ENCODE results near the gene FBLN1.
"Not testable (repeated sequence)": the region's sequence is repeated elsewhere in the genome, so short reads cannot be mapped to it uniquely, and the experiment has no call there.

The FBLN1 gene

DNA sequence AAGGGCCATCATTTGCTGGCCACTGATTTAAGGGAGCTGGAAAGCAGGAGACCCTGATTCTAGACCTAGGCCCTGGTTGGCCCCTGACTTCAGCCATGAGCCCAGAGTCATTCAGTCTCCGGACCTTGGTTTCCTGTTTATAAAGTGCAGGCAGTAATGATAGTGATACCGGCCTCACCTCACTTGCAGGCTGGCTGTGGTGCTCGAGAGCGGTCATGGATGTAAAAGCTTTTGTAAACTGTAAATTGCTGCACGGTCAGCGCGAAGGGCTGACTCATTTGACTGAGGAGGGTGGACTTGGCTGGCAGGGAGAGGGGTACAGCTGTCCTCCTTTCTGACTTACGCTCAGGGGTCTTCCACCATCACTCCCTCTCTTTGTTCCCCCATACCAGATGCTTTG is 37.4 kb downstream of the FBLN1 start:
- Histone ChIP-seq H4K12ac (ENCODE audit: low read depth, low read length) (no peak overlapping the region), H3K79me2 (ENCODE audit: control insufficient read depth, insufficient read depth, low read length, poor library complexity) (no peaks in the 10 kb centered on the region), H3K9ac (ENCODE audit: low read length) (no peak overlapping the region), H2BK12ac (ENCODE audit: low read length) (no peak overlapping the region), H3K23ac (ENCODE audit: low read length) (no peak overlapping the region), H3K4me1 (ENCODE audit: control insufficient read depth in 1 of 2, insufficient read depth in 2 of 2, low read length in 2 of 2) (no peaks in the 10 kb centered on the region), H4K91ac (ENCODE audit: low read depth, low read length) (no peak overlapping the region), H3K18ac (ENCODE audit: low read length) (no peak overlapping the region), H3K27ac (ENCODE audit: low read depth, low read length) (no peak overlapping the region), H3K9me3 (ENCODE audit: insufficient read depth, low read depth, low read length) (peaks cover 2% of the 10 kb centered on the region), H3K4me3 (ENCODE audit: low read depth, low read length) (no peak overlapping the region), H3K79me1 (ENCODE audit: low read length) (peaks cover 2% of the 10 kb centered on the region), H2BK120ac (ENCODE audit: insufficient read depth, low read length, poor library complexity) (no peak overlapping the region), H3K4me2 (ENCODE audit: low read length) (no peak overlapping the region), H2BK5ac (ENCODE audit: low read depth, low read length, poor library complexity) (no peak overlapping the region), H2AFZ (ENCODE audit: insufficient read depth, low read length, poor library complexity) (no peak overlapping the region), H3K27me3 (ENCODE audit: insufficient read depth, low read length) (no peaks in the 10 kb centered on the region), H3K14ac (ENCODE audit: low read length) (no peak overlapping the region), H3K36me3 (ENCODE audit: control insufficient read depth in 1 of 2, insufficient read depth in 2 of 2, low read length in 2 of 2) (peaks cover 85 to 86% of the 10 kb centered on the region in 2 experiments), H3K4ac (ENCODE audit: low read depth, low read length) (no peak overlapping the region), H4K8ac (ENCODE audit: low read depth, low read length) (no peak overlapping the region), H2AK5ac (ENCODE audit: low read length) (no peak overlapping the region)
- DNase-seq = no peak
- WGBS (ENCODE audit: extremely low coverage, insufficient coverage, insufficient read length) = no CpG with 5 or more reads among the region's 8 CpGs

DNA sequence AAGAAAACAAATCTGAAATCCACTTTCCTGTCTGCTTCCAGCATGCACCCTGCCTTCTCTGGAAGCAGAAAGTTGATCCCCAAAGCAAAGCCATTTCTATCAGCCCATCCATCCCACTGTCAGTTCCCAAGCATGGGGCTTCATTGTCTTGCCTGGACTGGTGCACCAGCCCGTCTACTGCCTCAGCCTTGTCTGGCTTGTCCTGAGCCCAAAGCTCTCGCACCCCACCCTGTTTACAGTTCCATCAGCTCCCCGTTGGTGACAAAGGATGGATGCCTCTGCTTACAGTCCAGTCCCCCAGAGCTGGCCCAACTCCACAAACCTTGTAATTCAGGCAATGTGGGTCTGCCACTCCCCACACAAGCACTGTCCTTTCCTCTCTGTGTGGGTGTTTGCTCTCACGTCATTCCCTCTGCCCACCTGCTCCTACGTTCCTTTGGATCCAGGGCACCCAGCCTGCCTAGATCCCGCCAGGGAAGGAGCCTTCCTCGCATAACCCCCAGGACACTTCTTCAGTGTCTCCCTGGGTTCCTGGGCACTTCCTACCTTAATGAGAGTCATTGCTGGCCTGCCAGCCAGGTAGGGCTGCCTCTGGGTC is 38.8 kb downstream of the FBLN1 start:
- H3K4ac ChIP-seq (ENCODE audit: low read depth, low read length) = no peak overlapping the region
- H3K23ac ChIP-seq (ENCODE audit: low read length) = no peak overlapping the region
- no peak overlapping the region for H3K27ac ChIP-seq (ENCODE audit: low read depth, low read length)
- H3K14ac ChIP-seq (ENCODE audit: low read length) = no peak overlapping the region
- H3K79me1 ChIP-seq (ENCODE audit: low read length) = peaks cover 2% of the 10 kb centered on the region
- H2AK5ac ChIP-seq (ENCODE audit: low read length) = no peak overlapping the region
- H3K9ac ChIP-seq (ENCODE audit: low read length) = no peak overlapping the region
- H4K91ac ChIP-seq (ENCODE audit: low read depth, low read length) = no peak overlapping the region
- H3K9me3 ChIP-seq (ENCODE audit: insufficient read depth, low read depth, low read length) = peaks cover 2% of the 10 kb centered on the region
- no peak overlapping the region for H2BK5ac ChIP-seq (ENCODE audit: low read depth, low read length, poor library complexity)
- no peaks in the 10 kb centered on the region for H3K4me1 ChIP-seq (ENCODE audit: control insufficient read depth in 1 of 2, insufficient read depth in 2 of 2, low read length in 2 of 2)
- H3K4me2 ChIP-seq (ENCODE audit: low read length) = no peak overlapping the region
- WGBS (ENCODE audit: extremely low coverage, insufficient coverage, insufficient read length) = no CpG with 5 or more reads among the region's 7 CpGs
- no peak overlapping the region for H2AFZ ChIP-seq (ENCODE audit: insufficient read depth, low read length, poor library complexity)
- H4K12ac ChIP-seq (ENCODE audit: low read depth, low read length) = no peak overlapping the region
- H3K27me3 ChIP-seq (ENCODE audit: insufficient read depth, low read length) = no peaks in the 10 kb centered on the region
- no peak overlapping the region for H3K4me3 ChIP-seq (ENCODE audit: low read depth, low read length)
- no peak for DNase-seq
- H4K8ac ChIP-seq (ENCODE audit: low read depth, low read length) = no peak overlapping the region
- H2BK120ac ChIP-seq (ENCODE audit: insufficient read depth, low read length, poor library complexity) = no peak overlapping the region
- H3K79me2 ChIP-seq (ENCODE audit: control insufficient read depth, insufficient read depth, low read length, poor library complexity) = no peaks in the 10 kb centered on the region
- H2BK12ac ChIP-seq (ENCODE audit: low read length) = no peak overlapping the region
- peak overlapping the region; percentile 24 for H3K18ac ChIP-seq (ENCODE audit: low read length)
- peaks cover 87 to 89% of the 10 kb centered on the region in 2 experiments for H3K36me3 ChIP-seq (ENCODE audit: control insufficient read depth in 1 of 2, insufficient read depth in 2 of 2, low read length in 2 of 2)

DNA sequence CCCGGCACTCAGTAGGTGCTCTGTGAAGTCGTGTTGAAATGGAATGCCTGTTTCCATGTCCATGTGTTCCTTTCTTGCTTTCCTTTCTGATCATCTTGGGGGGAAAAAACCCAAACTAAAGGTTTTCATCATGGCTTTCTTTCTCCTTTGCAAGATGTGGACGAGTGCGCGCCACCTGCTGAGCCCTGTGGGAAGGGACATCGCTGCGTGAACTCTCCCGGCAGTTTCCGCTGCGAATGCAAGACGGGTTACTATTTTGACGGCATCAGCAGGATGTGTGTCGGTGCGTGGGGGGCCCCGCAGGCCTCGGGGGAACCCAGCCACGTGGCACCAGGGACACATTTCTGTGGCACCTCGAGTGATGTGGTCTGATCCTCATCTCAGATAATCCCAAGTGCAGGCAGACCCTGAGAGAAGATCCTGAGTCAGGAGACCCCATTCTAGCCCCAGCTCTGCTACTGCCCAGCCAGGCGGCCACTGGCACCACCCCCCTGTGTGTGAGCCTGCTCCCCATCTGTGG is 39.4 kb downstream of the FBLN1 start:
- Histone ChIP-seq H2AK5ac (ENCODE audit: low read length) (no peak overlapping the region), H3K27me3 (ENCODE audit: insufficient read depth, low read length) (no peaks in the 10 kb centered on the region), H3K27ac (ENCODE audit: low read depth, low read length) (no peak overlapping the region), H3K23ac (ENCODE audit: low read length) (no peak overlapping the region), H2BK120ac (ENCODE audit: insufficient read depth, low read length, poor library complexity) (no peak overlapping the region), H4K12ac (ENCODE audit: low read depth, low read length) (no peak overlapping the region), H3K4me2 (ENCODE audit: low read length) (no peak overlapping the region), H3K4me1 (ENCODE audit: control insufficient read depth in 1 of 2, insufficient read depth in 2 of 2, low read length in 2 of 2) (no peaks in the 10 kb centered on the region), H2AFZ (ENCODE audit: insufficient read depth, low read length, poor library complexity) (no peak overlapping the region), H3K9ac (ENCODE audit: low read length) (no peak overlapping the region), H4K8ac (ENCODE audit: low read depth, low read length) (no peak overlapping the region), H2BK5ac (ENCODE audit: low read depth, low read length, poor library complexity) (no peak overlapping the region), H3K9me3 (ENCODE audit: insufficient read depth, low read depth, low read length) (peaks cover 2% of the 10 kb centered on the region), H3K79me2 (ENCODE audit: control insufficient read depth, insufficient read depth, low read length, poor library complexity) (no peaks in the 10 kb centered on the region), H3K4me3 (ENCODE audit: low read depth, low read length) (no peak overlapping the region), H3K79me1 (ENCODE audit: low read length) (peaks cover 2% of the 10 kb centered on the region), H3K4ac (ENCODE audit: low read depth, low read length) (no peak overlapping the region), H3K14ac (ENCODE audit: low read length) (no peak overlapping the region), H3K18ac (ENCODE audit: low read length) (no peak overlapping the region), H3K36me3 (ENCODE audit: control insufficient read depth in 1 of 2, insufficient read depth in 2 of 2, low read length in 2 of 2) (peaks cover 88 to 89% of the 10 kb centered on the region in 2 experiments), H4K91ac (ENCODE audit: low read depth, low read length) (no peak overlapping the region), H2BK12ac (ENCODE audit: low read length) (no peak overlapping the region)
- no CpG with 5 or more reads among the region's 19 CpGs for WGBS (ENCODE audit: extremely low coverage, insufficient coverage, insufficient read length)
- DNase-seq = peak in 1 of 2 donors; percentile 49

GRCh38 chr22:45542736-45543135 is 40.1 kb downstream of the FBLN1 start:
- H3K4me2 ChIP-seq (ENCODE audit: low read length); H3K4ac ChIP-seq (ENCODE audit: low read depth, low read length); H2BK12ac ChIP-seq (ENCODE audit: low read length); H3K18ac ChIP-seq (ENCODE audit: low read length); H3K27ac ChIP-seq (ENCODE audit: low read depth, low read length); H3K4me1 ChIP-seq (ENCODE audit: control insufficient read depth in 1 of 2, insufficient read depth in 2 of 2, low read length in 2 of 2); H3K27me3 ChIP-seq (ENCODE audit: insufficient read depth, low read length); H4K91ac ChIP-seq (ENCODE audit: low read depth, low read length); H3K14ac ChIP-seq (ENCODE audit: low read length); H3K9ac ChIP-seq (ENCODE audit: low read length); H3K23ac ChIP-seq (ENCODE audit: low read length); H3K4me3 ChIP-seq (ENCODE audit: low read depth, low read length); H2AK5ac ChIP-seq (ENCODE audit: low read length); H3K79me1 ChIP-seq (ENCODE audit: low read length); H2AFZ ChIP-seq (ENCODE audit: insufficient read depth, low read length, poor library complexity); H2BK5ac ChIP-seq (ENCODE audit: low read depth, low read length, poor library complexity); H3K79me2 ChIP-seq (ENCODE audit: control insufficient read depth, insufficient read depth, low read length, poor library complexity); H4K8ac ChIP-seq (ENCODE audit: low read depth, low read length); H4K12ac ChIP-seq (ENCODE audit: low read depth, low read length); H3K9me3 ChIP-seq (ENCODE audit: insufficient read depth, low read depth, low read length); H2BK120ac ChIP-seq (ENCODE audit: insufficient read depth, low read length, poor library complexity): not testable (repeated sequence)
- WGBS (ENCODE audit: extremely low coverage, insufficient coverage, insufficient read length) = no CpG with 5 or more reads among the region's 13 CpGs
- DNase-seq = peak; percentile 86 to 90
- peaks cover 90 to 92% of the 10 kb centered on the region in 2 experiments for H3K36me3 ChIP-seq (ENCODE audit: control insufficient read depth in 1 of 2, insufficient read depth in 2 of 2, low read length in 2 of 2)

All from trophoblast cell (in vitro differentiated cells and primary cell).